ENCODE data around the gene NHLRC3. TPM values are rescaled to one million over a fixed set of nuclear protein-coding genes. Genes with fewer than 3 reads are reported as not detected.
"Not testable (repeated sequence)": the region's sequence is repeated elsewhere in the genome, so short reads cannot be mapped to it uniquely, and the experiment has no call there.

Gene NHLRC3
- 10.8 and 15.0 TPM in 2 replicates for total RNA-seq (2014; rRNA removed; shearing (Covaris generic))

GRCh38 chr13:39037880-39038568 is at the start of gene NHLRC3, which contains the start of gene PROSER1:
Gene NHLRC3, plus strand, starts transcription at chr13:39038456. Its CDS starts 184 bp downstream, at chr13:39038640.
Gene PROSER1, minus strand, starts transcription at chr13:39038089. Its CDS starts 847 bp downstream, at chr13:39037242.
- DNase-seq, result peak; percentile 79
- H3K27me3 ChIP-seq (ENCODE audit: control insufficient read depth, insufficient read depth, low read length), result no peaks in the 10 kb centered on the region
- peak within 1 kb of the TSS; percentile 93 for H3K4me3 ChIP-seq (ENCODE audit: insufficient read depth, low read depth, low read length)
- no peaks in the 10 kb centered on the region for H3K36me3 ChIP-seq (replicated peaks; ENCODE audit: control insufficient read depth, insufficient read depth, low read length)

- no peak for DNase-seq
- Histone ChIP-seq H3K27me3 (ENCODE audit: control insufficient read depth, insufficient read depth, low read length) (no peaks in the 10 kb centered on the region), H3K4me3 (ENCODE audit: insufficient read depth, low read depth, low read length) (no peak within 1 kb of the TSS), H3K36me3 (replicated peaks; ENCODE audit: control insufficient read depth, insufficient read depth, low read length) (no peaks in the 10 kb centered on the region)
Observed at GRCh38 chr13:38990693-38991092, 47.6 kb upstream of the NHLRC3 start, which contains the start of gene STOML3. Gene STOML3, minus strand, starts transcription at chr13:38990831. Its CDS starts 110 bp downstream, at chr13:38990721.

GRCh38 chr13:38993381-38993780 is 44.9 kb upstream of the NHLRC3 start:
- H3K4me3 ChIP-seq (ENCODE audit: insufficient read depth, low read depth, low read length), result no peak overlapping the region
- no peak for DNase-seq
- H3K27me3 ChIP-seq (ENCODE audit: control insufficient read depth, insufficient read depth, low read length), result no peaks in the 10 kb centered on the region
- H3K36me3 ChIP-seq (replicated peaks; ENCODE audit: control insufficient read depth, insufficient read depth, low read length), result no peaks in the 10 kb centered on the region

- Histone ChIP-seq H3K27me3 (ENCODE audit: control insufficient read depth, insufficient read depth, low read length) (no peaks in the 10 kb centered on the region), H3K36me3 (replicated peaks; ENCODE audit: control insufficient read depth, insufficient read depth, low read length) (no peaks in the 10 kb centered on the region), H3K4me3 (ENCODE audit: insufficient read depth, low read depth, low read length) (no peak overlapping the region)
- DNase-seq, result no peak
Observed at GRCh38 chr13:38998739-38999138, 39.5 kb upstream of the NHLRC3 start.

- H3K36me3 ChIP-seq (replicated peaks; ENCODE audit: control insufficient read depth, insufficient read depth, low read length); H3K27me3 ChIP-seq (ENCODE audit: control insufficient read depth, insufficient read depth, low read length); DNase-seq: not testable (repeated sequence)
- H3K4me3 ChIP-seq (ENCODE audit: insufficient read depth, low read depth, low read length), result peak overlapping the region; percentile 18
Observed at GRCh38 chr13:39006371-39007111, 31.7 kb upstream of the NHLRC3 start.

- no peak overlapping the region for H3K4me3 ChIP-seq (ENCODE audit: insufficient read depth, low read depth, low read length)
- DNase-seq, result peak; percentile 59
- peaks cover 40% of the 10 kb centered on the region for H3K36me3 ChIP-seq (replicated peaks; ENCODE audit: control insufficient read depth, insufficient read depth, low read length)
- H3K27me3 ChIP-seq (ENCODE audit: control insufficient read depth, insufficient read depth, low read length), result no peaks in the 10 kb centered on the region
Observed at GRCh38 chr13:39012608-39013007, 25.6 kb upstream of the NHLRC3 start.

GRCh38 chr13:39013462-39013861 is 24.8 kb upstream of the NHLRC3 start:
- no peak for DNase-seq
- Histone ChIP-seq H3K36me3 (replicated peaks; ENCODE audit: control insufficient read depth, insufficient read depth, low read length) (peaks cover 43% of the 10 kb centered on the region), H3K4me3 (ENCODE audit: insufficient read depth, low read depth, low read length) (no peak overlapping the region)

GRCh38 chr13:39016087-39016486 is 22.2 kb upstream of the NHLRC3 start:
- no peak for DNase-seq
- Histone ChIP-seq H3K27me3 (ENCODE audit: control insufficient read depth, insufficient read depth, low read length) (no peaks in the 10 kb centered on the region), H3K4me3 (ENCODE audit: insufficient read depth, low read depth, low read length) (no peak overlapping the region), H3K36me3 (replicated peaks; ENCODE audit: control insufficient read depth, insufficient read depth, low read length) (peaks cover 47% of the 10 kb centered on the region)

More at GRCh38 chr13:39013462-39013861, 24.8 kb upstream of the NHLRC3 start:
- no peaks in the 10 kb centered on the region for H3K27me3 ChIP-seq (ENCODE audit: control insufficient read depth, insufficient read depth, low read length)

- H3K27me3 ChIP-seq (ENCODE audit: control insufficient read depth, insufficient read depth, low read length), result no peaks in the 10 kb centered on the region
- H3K4me3 ChIP-seq (ENCODE audit: insufficient read depth, low read depth, low read length), result no peak overlapping the region
- peak; percentile 17 for DNase-seq
- peaks cover 45% of the 10 kb centered on the region for H3K36me3 ChIP-seq (replicated peaks; ENCODE audit: control insufficient read depth, insufficient read depth, low read length)
Observed at GRCh38 chr13:39016787-39017186, 21.5 kb upstream of the NHLRC3 start.

GRCh38 chr13:39020853-39021462 is 17.3 kb upstream of the NHLRC3 start:
- Histone ChIP-seq H3K36me3 (replicated peaks; ENCODE audit: control insufficient read depth, insufficient read depth, low read length) (peaks cover 26% of the 10 kb centered on the region), H3K4me3 (ENCODE audit: insufficient read depth, low read depth, low read length) (no peak overlapping the region), H3K27me3 (ENCODE audit: control insufficient read depth, insufficient read depth, low read length) (no peaks in the 10 kb centered on the region)
- DNase-seq, result no peak

- peak; percentile 18 for DNase-seq
- Histone ChIP-seq H3K27me3 (ENCODE audit: control insufficient read depth, insufficient read depth, low read length) (no peaks in the 10 kb centered on the region), H3K36me3 (replicated peaks; ENCODE audit: control insufficient read depth, insufficient read depth, low read length) (peaks cover 25% of the 10 kb centered on the region), H3K4me3 (ENCODE audit: insufficient read depth, low read depth, low read length) (no peak overlapping the region)
Observed at GRCh38 chr13:39023316-39023715, 14.9 kb upstream of the NHLRC3 start.

- Histone ChIP-seq H3K4me3 (ENCODE audit: insufficient read depth, low read depth, low read length) (no peak overlapping the region), H3K36me3 (replicated peaks; ENCODE audit: control insufficient read depth, insufficient read depth, low read length) (peaks cover 25% of the 10 kb centered on the region), H3K27me3 (ENCODE audit: control insufficient read depth, insufficient read depth, low read length) (no peaks in the 10 kb centered on the region)
- no peak for DNase-seq
Observed at GRCh38 chr13:39023761-39024160, 14.5 kb upstream of the NHLRC3 start.

GRCh38 chr13:39025433-39025839 is 12.8 kb upstream of the NHLRC3 start:
- no peak for DNase-seq
- H3K36me3 ChIP-seq (replicated peaks; ENCODE audit: control insufficient read depth, insufficient read depth, low read length), result peaks cover 25% of the 10 kb centered on the region

GRCh38 chr13:39032150-39032549 is 6.1 kb upstream of the NHLRC3 start:
- no peak for DNase-seq
- Histone ChIP-seq H3K36me3 (replicated peaks; ENCODE audit: control insufficient read depth, insufficient read depth, low read length) (peaks cover 3% of the 10 kb centered on the region), H3K4me3 (ENCODE audit: insufficient read depth, low read depth, low read length) (no peak overlapping the region), H3K27me3 (ENCODE audit: control insufficient read depth, insufficient read depth, low read length) (no peaks in the 10 kb centered on the region)

More at GRCh38 chr13:39025433-39025839, 12.8 kb upstream of the NHLRC3 start:
- Histone ChIP-seq H3K27me3 (ENCODE audit: control insufficient read depth, insufficient read depth, low read length) (no peaks in the 10 kb centered on the region), H3K4me3 (ENCODE audit: insufficient read depth, low read depth, low read length) (no peak overlapping the region)
